Esophagus squamous epithelium (tissue), 5 donors: Measurements from ENCODE around the gene CEP170B. TPM values are rescaled to one million over a fixed set of nuclear protein-coding genes. Genes with fewer than 3 reads are reported as not detected.

Experiments
- DNase-seq: peaks from one replicate; lab custom pipeline; 2025; lab: John Stamatoyannopoulos, UW
- H3K27ac ChIP-seq, 4 donors: fragments of 200-600 bp; sonication (generic); one replicate each; pipeline ENCODE4 v1.5.1; 2016 to 2019; ENCODE audit warnings: mild to moderate bottlenecking in 1 of 4
- H3K27me3 ChIP-seq, 4 donors: fragments of 200-600 bp; sonication (generic); 1 replicate in 3 of 4; 2 replicates in 1 of 4; pipeline versions ENCODE4 v1.5.1 to v1.6.0; 2017 to 2021; ENCODE audit warnings: antibody characterized with exemption in 1 of 4
- H3K36me3 ChIP-seq, 3 donors: fragments of 200-600 bp; sonication (generic); one replicate each; pipeline ENCODE4 v1.5.1; 2016 to 2019
- H3K4me1 ChIP-seq, 3 donors: fragments of 200-600 bp; sonication (generic); one replicate each; pipeline ENCODE4 v1.5.1; 2017 to 2019
- H3K4me3 ChIP-seq, 4 donors: fragments of 200-600 bp; sonication (generic); 1 replicate in 3 of 4; 2 replicates in 1 of 4; pipeline ENCODE4 v1.5.1; 2016 to 2019; ENCODE audit warnings: mild to moderate bottlenecking in 2 of 4, moderate library complexity in 1 of 4
- H3K9me3 ChIP-seq, 3 donors: fragments of 200-600 bp; sonication (generic); one replicate each; pipeline ENCODE4 v1.5.1; 2016 to 2019
- POLR2A ChIP-seq, 4 donors: fragments of 450-650 bp; IDR thresholded peaks; one replicate each; pipeline ENCODE4 v1.6.1; 2017; ENCODE audit warnings: antibody characterized with exemption in 4 of 4, mild to moderate bottlenecking in 4 of 4, moderate library complexity in 3 of 4
- WGBS, 2 donors: methylation state at CpG; one replicate each; pipeline ENCODE4 v1.1.5; 2018; 5-methylcytosine and 5-hydroxymethylcytosine counted together
- intact Hi-C: fragments of 100-400 bp; cut with DNase I; formaldehyde crosslinking; loops from one replicate; pipeline ENCODE4 v1.15.0; 2022
- total RNA-seq, 4 donors: library from RNA; depleted of rRNA; stranded (reverse); fragments of >200 nt; gene quantifications; one replicate each; pipeline ENCODE4 v1.1.0, GENCODE V29; 2016
- TF ChIP-seq, protein P1 (sequence below), 6 experiments: fragments of 450-650 bp in 4 of 6; fragments of 200-600 bp in 2 of 6; sonication (generic) in 2 of 6; IDR thresholded peaks; one replicate each; pipeline ENCODE4 v1.5.1; 2016 to 2019; ENCODE audit warnings: antibody characterized with exemption in 6 of 6, mild to moderate bottlenecking in 4 of 6, moderate library complexity in 4 of 6
- donor health status: DM: yes; HTN: yes; CAD: no.

CEP170B gene
- total RNA-seq: 10 to 100 TPM; 18.2 to 41.0 (median 30.6) TPM

DNA sequence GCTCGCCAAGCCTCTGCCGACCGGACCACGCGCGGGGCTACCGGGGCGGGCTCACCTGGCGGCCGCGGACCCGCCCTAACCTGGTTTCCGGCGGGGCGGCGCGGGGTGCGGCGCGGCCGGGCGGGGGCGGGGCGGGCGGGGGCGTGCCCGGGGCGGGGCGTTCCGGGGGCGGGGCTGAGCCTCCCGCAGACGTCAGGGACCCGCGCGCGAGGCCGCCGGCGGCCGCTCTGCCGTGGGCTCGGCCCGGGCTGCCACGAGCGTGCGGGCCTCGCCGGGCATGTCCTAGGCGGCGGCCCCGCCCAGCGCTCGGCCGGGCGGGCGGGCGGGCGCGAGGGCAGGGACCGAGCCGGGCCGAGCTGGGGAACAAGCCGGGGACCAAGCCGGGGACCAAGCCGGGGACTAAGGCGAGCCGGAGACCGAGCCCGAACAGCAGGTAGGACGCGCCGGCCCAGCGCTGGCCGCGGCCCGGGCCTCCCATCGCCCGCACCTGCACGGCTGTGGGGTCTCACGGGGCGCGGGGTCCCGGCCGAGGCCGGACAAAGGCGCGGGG lies at the start of gene CEP170B:
CEP170B (plus strand) TSS at position 188 of the 550 bp plus-strand sequence. CDS start 3,183 bp downstream, outside the sequence.
- Histone ChIP-seq H3K27me3 (peaks cover 0 to 10% (median 0%) of the 10 kb centered on the region in 4 donors), H3K4me1 (peaks cover 19 to 48% (median 24%) of the 10 kb centered on the region in 3 donors), H3K4me3 (peak within 1 kb of the TSS; percentile 54 to 91 (median 84)), H3K27ac (peak within 1 kb of the TSS; percentile 83 to 98 (median 96)), H3K9me3 (no peaks in the 10 kb centered on the region), H3K36me3 (peaks cover 0 to 29% (median 4%) of the 10 kb centered on the region in 3 donors)
- no peak for TF ChIP-seq POLR2A (IDR thresholded peaks at IDR 0.05)
- TF ChIP-seq, protein P1, sequence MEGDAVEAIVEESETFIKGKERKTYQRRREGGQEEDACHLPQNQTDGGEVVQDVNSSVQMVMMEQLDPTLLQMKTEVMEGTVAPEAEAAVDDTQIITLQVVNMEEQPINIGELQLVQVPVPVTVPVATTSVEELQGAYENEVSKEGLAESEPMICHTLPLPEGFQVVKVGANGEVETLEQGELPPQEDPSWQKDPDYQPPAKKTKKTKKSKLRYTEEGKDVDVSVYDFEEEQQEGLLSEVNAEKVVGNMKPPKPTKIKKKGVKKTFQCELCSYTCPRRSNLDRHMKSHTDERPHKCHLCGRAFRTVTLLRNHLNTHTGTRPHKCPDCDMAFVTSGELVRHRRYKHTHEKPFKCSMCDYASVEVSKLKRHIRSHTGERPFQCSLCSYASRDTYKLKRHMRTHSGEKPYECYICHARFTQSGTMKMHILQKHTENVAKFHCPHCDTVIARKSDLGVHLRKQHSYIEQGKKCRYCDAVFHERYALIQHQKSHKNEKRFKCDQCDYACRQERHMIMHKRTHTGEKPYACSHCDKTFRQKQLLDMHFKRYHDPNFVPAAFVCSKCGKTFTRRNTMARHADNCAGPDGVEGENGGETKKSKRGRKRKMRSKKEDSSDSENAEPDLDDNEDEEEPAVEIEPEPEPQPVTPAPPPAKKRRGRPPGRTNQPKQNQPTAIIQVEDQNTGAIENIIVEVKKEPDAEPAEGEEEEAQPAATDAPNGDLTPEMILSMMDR (IDR thresholded peaks at IDR 0.05): no peak
- 0% methylated on average over 3 of the region's 88 CpGs; no CpG with 5 or more reads in 1 of the 2 donors for WGBS, 2 donors
- intact Hi-C loops: no loop called here
- DNase-seq: no peak

DNA sequence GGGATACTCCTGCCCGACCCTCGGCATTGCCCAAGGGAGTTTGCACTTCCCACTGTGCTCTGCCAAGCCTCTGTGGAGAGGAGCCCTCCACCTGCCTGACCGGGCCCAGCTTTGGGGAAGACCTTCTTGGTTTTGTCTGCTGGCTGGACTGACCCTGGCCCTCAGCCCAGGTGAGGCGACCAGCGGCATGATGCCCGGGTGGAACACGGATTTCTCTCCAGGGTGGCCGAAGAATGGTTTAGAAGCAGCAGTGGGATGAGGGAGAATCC lies 48.5 kb upstream of the CEP170B start:
- peaks cover 15 to 53% (median 21%) of the 10 kb centered on the region in 3 donors for H3K4me1 ChIP-seq
- intact Hi-C loops: no loop called here
- peak overlapping the region; percentile 89 to 98 (median 93) for H3K27ac ChIP-seq
- peak overlapping the region; percentile 63 to 96 (median 80) for H3K4me3 ChIP-seq
- no peak for DNase-seq
- TF ChIP-seq POLR2A (IDR thresholded peaks at IDR 0.05): no peak
- TF ChIP-seq, protein P1 (IDR thresholded peaks at IDR 0.05): no peak
- no peaks in the 10 kb centered on the region for H3K9me3 ChIP-seq
- no peaks in the 10 kb centered on the region for H3K27me3 ChIP-seq
- WGBS, 2 donors: 0 to 4% methylated on average over 2 to 3 of the region's 8 CpGs
- H3K36me3 ChIP-seq: no peaks in the 10 kb centered on the region

DNA sequence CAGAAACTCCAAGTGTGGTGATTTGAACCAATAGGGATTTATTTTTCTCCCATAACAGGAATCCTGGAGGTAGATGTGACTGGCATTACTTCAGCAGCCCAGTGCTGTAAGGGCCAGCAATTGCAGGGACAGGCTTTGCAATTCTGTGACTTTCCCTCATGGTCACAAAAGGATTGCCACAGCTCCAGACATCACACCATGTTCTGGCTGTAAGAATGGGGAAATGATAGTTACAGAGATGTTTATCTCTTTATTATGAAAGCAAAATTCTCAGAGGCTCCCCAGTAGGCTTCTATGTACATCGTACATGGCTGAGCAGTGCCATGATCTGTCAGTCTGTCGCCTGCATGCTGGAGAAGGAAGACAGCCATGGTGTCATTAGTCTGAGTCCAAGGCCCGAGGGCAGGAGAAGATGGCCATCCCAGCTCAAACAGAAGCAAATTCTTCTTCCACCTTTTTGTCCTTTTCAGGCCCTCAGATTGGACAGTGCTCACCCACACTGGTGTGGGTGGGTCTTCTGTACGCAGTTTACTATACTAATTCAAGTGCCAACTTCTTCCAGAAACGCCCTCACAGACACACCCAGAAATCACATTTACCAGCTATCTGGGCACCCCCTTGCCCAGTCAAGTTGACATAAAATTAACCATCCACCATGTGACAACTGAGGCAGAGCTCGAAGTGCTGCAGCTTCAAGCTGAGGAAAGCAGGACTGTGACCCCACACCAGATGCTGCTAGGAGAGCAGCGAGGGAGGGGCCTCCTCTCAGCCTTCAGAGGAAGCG lies 46.9 kb upstream of the CEP170B start:
- DNase-seq: no peak
- 90 to 94% methylated on average over 6 to 8 of the region's 8 CpGs for WGBS, 2 donors
- no peak for TF ChIP-seq POLR2A (IDR thresholded peaks at IDR 0.05)
- TF ChIP-seq, protein P1 (IDR thresholded peaks at IDR 0.05): no peak

DNA sequence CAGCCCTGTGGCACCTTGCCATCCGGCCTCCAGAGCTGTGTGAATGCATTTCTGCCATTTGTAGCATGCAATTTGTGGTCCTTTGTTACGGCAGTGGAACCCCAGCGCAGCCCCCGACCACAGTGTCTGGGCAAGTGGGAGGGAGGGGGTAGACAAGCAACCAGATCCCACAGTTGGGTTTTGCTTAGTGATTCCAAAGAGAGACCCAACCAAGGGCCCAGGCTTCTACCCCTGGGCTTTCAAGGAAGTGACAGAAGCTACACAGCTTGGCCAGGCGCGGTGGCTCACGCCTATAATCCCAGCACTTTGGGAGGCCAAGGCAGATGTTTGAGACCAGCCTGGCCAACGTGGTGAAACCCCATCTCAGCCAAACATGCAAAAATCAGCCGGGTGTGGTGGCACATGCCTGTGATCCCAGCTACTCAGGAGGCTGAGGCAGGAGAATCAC lies 46.3 kb upstream of the CEP170B start:
- no peak overlapping the region for H3K27ac ChIP-seq
- H3K4me3 ChIP-seq: no peak overlapping the region
- H3K4me1 ChIP-seq: peaks cover 15 to 53% (median 21%) of the 10 kb centered on the region in 3 donors
- H3K36me3 ChIP-seq: no peaks in the 10 kb centered on the region
- intact Hi-C loops: no loop called here
- 81 to 86% methylated on average over 4 to 8 of the region's 9 CpGs for WGBS, 2 donors
- TF ChIP-seq POLR2A (IDR thresholded peaks at IDR 0.05): no peak
- TF ChIP-seq, protein P1 (IDR thresholded peaks at IDR 0.05): no peak
- H3K9me3 ChIP-seq: no peaks in the 10 kb centered on the region
- no peaks in the 10 kb centered on the region for H3K27me3 ChIP-seq
- no peak for DNase-seq

More for the DNA sequence above, 46.9 kb upstream of the CEP170B start:
- H3K27me3 ChIP-seq: no peaks in the 10 kb centered on the region
- H3K27ac ChIP-seq: no peak overlapping the region
- H3K4me3 ChIP-seq: no peak overlapping the region
- H3K4me1 ChIP-seq: peaks cover 15 to 57% (median 21%) of the 10 kb centered on the region in 3 donors
- intact Hi-C loops: no loop called here
- H3K9me3 ChIP-seq: no peaks in the 10 kb centered on the region
- no peaks in the 10 kb centered on the region for H3K36me3 ChIP-seq

DNA sequence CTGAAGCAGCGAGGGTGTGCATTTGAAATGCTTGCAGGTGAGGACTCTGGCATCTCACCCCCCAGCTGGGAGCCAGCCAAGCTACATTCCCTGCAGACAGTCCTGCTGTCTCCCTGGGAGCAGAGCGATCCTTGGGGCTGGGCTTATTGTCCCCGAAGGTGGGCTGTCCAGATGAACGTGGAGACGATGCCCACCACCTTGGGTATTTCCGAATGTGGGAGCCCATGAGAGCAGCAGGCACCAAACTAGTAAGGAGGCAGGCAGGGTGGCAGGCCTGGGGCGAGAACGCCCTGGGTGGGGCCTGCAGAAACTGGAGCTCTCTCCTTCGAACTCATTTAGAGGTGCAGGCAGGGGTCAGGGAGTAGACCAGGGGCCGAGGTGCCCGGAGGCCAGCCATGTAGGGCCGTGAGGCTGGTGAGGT lies 45.7 kb upstream of the CEP170B start:
- H3K4me3 ChIP-seq: no peak overlapping the region
- no peak for TF ChIP-seq POLR2A (IDR thresholded peaks at IDR 0.05)
- TF ChIP-seq, protein P1 (IDR thresholded peaks at IDR 0.05): no peak
- H3K27me3 ChIP-seq: no peaks in the 10 kb centered on the region
- DNase-seq: no peak
- intact Hi-C loops: no loop called here
- WGBS, 2 donors: 82 to 100% methylated on average over 4 of the region's 12 CpGs
- no peaks in the 10 kb centered on the region for H3K36me3 ChIP-seq
- H3K4me1 ChIP-seq: peaks cover 15 to 47% (median 19%) of the 10 kb centered on the region in 3 donors
- no peaks in the 10 kb centered on the region for H3K9me3 ChIP-seq
- H3K27ac ChIP-seq: no peak overlapping the region
